ENCODE results near the gene ZNF391. TPM values are rescaled to one million over a fixed set of nuclear protein-coding genes. Genes with fewer than 3 reads are reported as not detected.

ZNF391 gene
- total RNA-seq, 1 experiment from 2014 or later, result 5.4 TPM

DNA sequence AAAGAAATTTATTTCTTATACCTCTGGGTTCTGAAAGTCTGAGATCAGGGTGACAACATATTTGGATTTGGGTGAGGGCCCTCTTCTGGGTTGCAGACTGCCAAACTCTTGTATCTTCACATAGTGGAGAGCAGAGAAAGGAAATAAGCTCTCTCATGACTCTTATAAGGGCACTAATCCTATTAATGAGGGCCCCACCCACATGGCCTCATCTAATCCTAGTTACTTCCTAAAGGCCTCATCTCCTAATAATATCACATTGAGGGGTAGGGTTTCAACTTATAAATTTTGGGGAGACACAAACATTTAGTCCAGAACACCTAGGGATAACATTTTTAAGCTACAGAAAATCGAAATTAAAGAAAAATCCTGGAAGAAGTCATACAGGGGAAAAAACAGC is 5.1 kb upstream of the ZNF391 start:
- Histone ChIP-seq H2BK120ac (ENCODE audit: low read depth, low read length, poor library complexity, severe bottlenecking) (no peak overlapping the region), H2BK15ac (ENCODE audit: low read depth, low read length) (no peak overlapping the region), H2BK20ac (ENCODE audit: low read depth, low read length, poor library complexity, severe bottlenecking) (no peak overlapping the region), H3K27ac (ENCODE audit: insufficient read length, low read depth, low read length) (no peak overlapping the region), H4K20me1 (ENCODE audit: control insufficient read depth, insufficient read depth, insufficient read length) (no peaks in the 10 kb centered on the region), H3T11ph (ENCODE audit: low read length) (no peak overlapping the region), H4K5ac (ENCODE audit: insufficient read length, low read depth, low read length) (no peak overlapping the region), H3K79me2 (ENCODE audit: insufficient read depth, low read length) (no peaks in the 10 kb centered on the region), H2AK5ac (ENCODE audit: insufficient read length, low read length) (no peak overlapping the region), H2BK5ac (ENCODE audit: insufficient read length, low read length) (no peak overlapping the region), H3K9ac (ENCODE audit: extremely low read depth, insufficient read length, low read length) (no peak overlapping the region), H3K14ac (ENCODE audit: insufficient read depth, low read length) (no peak overlapping the region), H3K27me3 (ENCODE audit: insufficient read depth, low read length) (no peaks in the 10 kb centered on the region), H4K8ac (replicated peaks; ENCODE audit: insufficient read length, low read depth, low read length) (no peak overlapping the region), H3K23me2 (ENCODE audit: insufficient read length, low read depth, low read length, poor library complexity, severe bottlenecking) (peaks cover under 1% of the 10 kb centered on the region), H2BK12ac (ENCODE audit: insufficient read length, low read depth, low read length) (no peak overlapping the region), H3K23ac (ENCODE audit: insufficient read length, low read depth, low read length) (no peak overlapping the region), H3K9me3 (ENCODE audit: control insufficient read depth, low read depth, low read length) (no peaks in the 10 kb centered on the region), H3K79me1 (ENCODE audit: insufficient read depth, low read depth, low read length, poor library complexity, severe bottlenecking) (no peaks in the 10 kb centered on the region), H3K56ac (ENCODE audit: insufficient read length, low read depth, low read length) (no peak overlapping the region), H4K91ac (ENCODE audit: insufficient read length, low read depth, low read length) (no peak overlapping the region), H3K4ac (ENCODE audit: low read depth, low read length) (no peak overlapping the region), H3K18ac (ENCODE audit: insufficient read length, low read depth, low read length) (no peak overlapping the region), H3K4me1 (ENCODE audit: insufficient read depth, low read length) (no peaks in the 10 kb centered on the region; the same call in 1 of the 2 replicates), H3K4me2 (ENCODE audit: insufficient read depth, insufficient read length, low read length) (no peak overlapping the region), H2AFZ (ENCODE audit: low read length) (no peak overlapping the region)
- TF ChIP-seq, protein P1, sequence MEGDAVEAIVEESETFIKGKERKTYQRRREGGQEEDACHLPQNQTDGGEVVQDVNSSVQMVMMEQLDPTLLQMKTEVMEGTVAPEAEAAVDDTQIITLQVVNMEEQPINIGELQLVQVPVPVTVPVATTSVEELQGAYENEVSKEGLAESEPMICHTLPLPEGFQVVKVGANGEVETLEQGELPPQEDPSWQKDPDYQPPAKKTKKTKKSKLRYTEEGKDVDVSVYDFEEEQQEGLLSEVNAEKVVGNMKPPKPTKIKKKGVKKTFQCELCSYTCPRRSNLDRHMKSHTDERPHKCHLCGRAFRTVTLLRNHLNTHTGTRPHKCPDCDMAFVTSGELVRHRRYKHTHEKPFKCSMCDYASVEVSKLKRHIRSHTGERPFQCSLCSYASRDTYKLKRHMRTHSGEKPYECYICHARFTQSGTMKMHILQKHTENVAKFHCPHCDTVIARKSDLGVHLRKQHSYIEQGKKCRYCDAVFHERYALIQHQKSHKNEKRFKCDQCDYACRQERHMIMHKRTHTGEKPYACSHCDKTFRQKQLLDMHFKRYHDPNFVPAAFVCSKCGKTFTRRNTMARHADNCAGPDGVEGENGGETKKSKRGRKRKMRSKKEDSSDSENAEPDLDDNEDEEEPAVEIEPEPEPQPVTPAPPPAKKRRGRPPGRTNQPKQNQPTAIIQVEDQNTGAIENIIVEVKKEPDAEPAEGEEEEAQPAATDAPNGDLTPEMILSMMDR (conservative IDR thresholded peaks at IDR 0.05), result no peak
- Mint-ChIP-seq H3K4me3 (peak overlapping the region in 1 of 2 experiments; percentile 9; a peak in 1 of 5 replicates), H3K4me1 (peaks cover 17 to 21% of the 10 kb centered on the region in 2 experiments), H3K27ac (no peak overlapping the region), H3K27me3 (ENCODE audit: low read depth) (peaks cover 2% of the 10 kb centered on the region; the same call in 1 of the 2 replicates), H3K36me3 (ENCODE audit: insufficient read depth in 1 of 3, low read depth in 3 of 3) (peaks cover 0 to 9% (median 0%) of the 10 kb centered on the region in 3 experiments; a peak in 2 of 7 replicates), H3K9me3 (peaks cover 16 to 18% of the 10 kb centered on the region in 2 experiments)
- no CpG with 5 or more reads among the region's 1 CpG for WGBS (ENCODE audit: extremely low coverage, insufficient read length, low lambda C conversion rate)
- DNase-seq, result no peak
